Astrocyte of the spinal cord (primary cell): ENCODE results near the gene YIPF4.

Experiments
- DNase-seq: peaks from one replicate; pipeline ENCODE4 v3.0.0; 2011; ENCODE audit warnings: low read depth, low spot score
- H3K4me3 ChIP-seq: 2 replicates; pipeline ENCODE4 v1.5.1; 2011; ENCODE audit warnings: low read depth, mild to moderate bottlenecking, low read length, moderate library complexity
- CTCF ChIP-seq: IDR thresholded peaks from 2 replicates; pipeline ENCODE4 v1.5.1; 2012; ENCODE audit warnings: low read depth, mild to moderate bottlenecking, low read length, inconsistent platforms
- in situ Hi-C: cut with HindIII; loops from 2 replicates; pipeline ENCODE4 v1.10.0; 2017; ENCODE audit warnings: low sequenced_read_pairs

Gene YIPF4

GRCh38 chr2:32237996-32238395 is 39.7 kb upstream of the YIPF4 start:
- no peak for TF ChIP-seq CTCF
- DNase-seq = no peak
- in situ Hi-C loops = no loop called here
- H3K4me3 ChIP-seq = no peak overlapping the region

- TF ChIP-seq CTCF = no peak
- in situ Hi-C loops = no loop called here
- DNase-seq = no peak
- no peak overlapping the region for H3K4me3 ChIP-seq
Observed at GRCh38 chr2:32242331-32242730, 35.4 kb upstream of the YIPF4 start.

- in situ Hi-C loops = no loop called here
- no peak for TF ChIP-seq CTCF
- DNase-seq = no peak
- H3K4me3 ChIP-seq = no peak overlapping the region
Observed at GRCh38 chr2:32246911-32247310, 30.8 kb upstream of the YIPF4 start.

- DNase-seq = no peak
- H3K4me3 ChIP-seq = no peak overlapping the region
- no peak for TF ChIP-seq CTCF
- in situ Hi-C loops = no loop called here
Observed at GRCh38 chr2:32248299-32248698, 29.4 kb upstream of the YIPF4 start.

GRCh38 chr2:32249731-32250236 is 27.9 kb upstream of the YIPF4 start:
- in situ Hi-C loops = no loop called here
- DNase-seq = no peak
- H3K4me3 ChIP-seq = no peak overlapping the region
- TF ChIP-seq CTCF = no peak

GRCh38 chr2:32250290-32250689 is 27.4 kb upstream of the YIPF4 start:
- no peak overlapping the region for H3K4me3 ChIP-seq
- TF ChIP-seq CTCF = no peak
- peak; percentile 25 for DNase-seq
- in situ Hi-C loops = no loop called here

- H3K4me3 ChIP-seq = no peak overlapping the region
- no peak for DNase-seq
- no peak for TF ChIP-seq CTCF
- in situ Hi-C loops = no loop called here
Observed at GRCh38 chr2:32258242-32258641, 19.5 kb upstream of the YIPF4 start.
